WTC11 (cell line): ENCODE measurements around the gene CLIP2. TPM values are rescaled to one million over a fixed set of nuclear protein-coding genes. Genes with fewer than 3 reads are reported as not detected.

Experiments used
- ATAC-seq: fragments of 200-7000 bp; cut with Tn5 transposase; 2 replicates; pipeline ENCODE4 v1.10.0; 2021; ENCODE audit warnings: mild to moderate bottlenecking, moderate library complexity
- CTCF ChIA-PET: fragments of 300-600 bp; sonication (Branson Sonifier 250); formaldehyde crosslinking; loops from one replicate; lab custom pipeline; 2021; ENCODE audit warnings: antibody characterized with exemption; lab: Charles Lee
- POLR2A ChIA-PET: fragments of 350-600 bp; sonication (Branson Sonifier 250); formaldehyde crosslinking; loops from one replicate; lab custom pipeline; 2021; ENCODE audit warnings: antibody characterized with exemption; lab: Charles Lee
- DNase-seq: peaks from one replicate; pipeline ENCODE4 v3.0.0; 2021; ENCODE audit warnings: low spot score
- H3K27ac Mint-ChIP-seq: 2 replicates; pipeline ENCODE4 v1.8.0; 2021; ENCODE audit warnings: mixed read lengths
- H3K27me3 Mint-ChIP-seq: 2 replicates; pipeline ENCODE4 v1.8.0; 2021; ENCODE audit warnings: low read depth, mild to moderate bottlenecking, moderate library complexity, mixed read lengths
- H3K36me3 Mint-ChIP-seq: 2 replicates; pipeline ENCODE4 v1.8.0; 2021; ENCODE audit warnings: mixed read lengths
- H3K4me1 Mint-ChIP-seq: 2 replicates; pipeline ENCODE4 v1.8.0; 2022; ENCODE audit warnings: mixed read lengths
- H3K4me3 Mint-ChIP-seq: 2 replicates; pipeline ENCODE4 v1.8.0; 2021; ENCODE audit warnings: mild to moderate bottlenecking, moderate library complexity, mixed read lengths
- H3K9me3 Mint-ChIP-seq: 2 replicates; pipeline ENCODE4 v1.8.0; 2021; ENCODE audit warnings: mixed read lengths
- AFF4 ChIP-seq: sonication (generic); formaldehyde crosslinking; IDR thresholded peaks from 2 replicates; pipeline ENCODE4 v1.8.1; 2023; ENCODE audit warnings: mild to moderate bottlenecking, missing genetic modification reagents, borderline replicate concordance
- ATF1 ChIP-seq: sonication (generic); formaldehyde crosslinking; IDR thresholded peaks from 2 replicates; pipeline ENCODE4 v1.8.1; 2023; ENCODE audit warnings: mild to moderate bottlenecking, moderate library complexity, missing genetic modification reagents
- E2F1 ChIP-seq: sonication (generic); formaldehyde crosslinking; IDR thresholded peaks from 2 replicates; pipeline ENCODE4 v1.8.0; 2022; ENCODE audit warnings: mild to moderate bottlenecking, missing genetic modification reagents
- ERG ChIP-seq: fragments of 250-450 bp; sonication (Bioruptor Pico); IDR thresholded peaks from 2 replicates; pipeline ENCODE4 v1.8.0; 2021; ENCODE audit warnings: mild to moderate bottlenecking
- FOXJ3 ChIP-seq: sonication (generic); formaldehyde crosslinking; IDR thresholded peaks from 2 replicates; pipeline ENCODE4 v1.9.0; 2021; ENCODE audit warnings: missing genetic modification reagents, mild to moderate bottlenecking, borderline replicate concordance
- JUN ChIP-seq: sonication (generic); formaldehyde crosslinking; IDR thresholded peaks from 2 replicates; pipeline ENCODE4 v1.8.0; 2023; ENCODE audit warnings: mild to moderate bottlenecking, missing genetic modification reagents
- PRRX2 ChIP-seq: fragments of 250-450 bp; sonication (Bioruptor Pico); IDR thresholded peaks from 2 replicates; pipeline ENCODE4 v1.8.0; 2021; ENCODE audit warnings: mild to moderate bottlenecking
- SP1 ChIP-seq: sonication (generic); formaldehyde crosslinking; conservative IDR thresholded peaks from 2 replicates; pipeline ENCODE4 v1.8.1; 2022; ENCODE audit warnings: missing genetic modification reagents
- TP53 ChIP-seq: sonication (generic); formaldehyde crosslinking; IDR thresholded peaks from 2 replicates; pipeline ENCODE4 v1.8.1; 2023; ENCODE audit warnings: mild to moderate bottlenecking, missing genetic modification reagents
- ZBTB43 ChIP-seq: sonication (generic); formaldehyde crosslinking; IDR thresholded peaks from 2 replicates; pipeline ENCODE4 v1.8.1; 2023; ENCODE audit warnings: mild to moderate bottlenecking, missing genetic modification reagents
- ZNF121 ChIP-seq: sonication (generic); formaldehyde crosslinking; IDR thresholded peaks from 2 replicates; pipeline ENCODE4 v1.8.0; 2023; ENCODE audit warnings: missing genetic modification reagents
- ZNF232 ChIP-seq: sonication (generic); formaldehyde crosslinking; IDR thresholded peaks from 2 replicates; pipeline ENCODE4 v1.8.0; 2022; ENCODE audit warnings: mild to moderate bottlenecking, missing genetic modification reagents
- ZNF317 ChIP-seq: sonication (generic); formaldehyde crosslinking; IDR thresholded peaks from 2 replicates; pipeline ENCODE4 v1.8.1; 2023; ENCODE audit warnings: low read depth, mild to moderate bottlenecking, moderate library complexity, missing genetic modification reagents, borderline replicate concordance
- total RNA-seq: library from RNA; stranded (reverse); gene quantifications from 3 replicates; pipeline ENCODE4 v1.2.3, GENCODE V29; 2021
- TF ChIP-seq, protein P1 (sequence below): fragments of 250-450 bp; sonication (Bioruptor Pico); IDR thresholded peaks from 2 replicates; pipeline ENCODE4 v1.9.0; 2021; ENCODE audit warnings: mild to moderate bottlenecking, borderline replicate concordance

Gene CLIP2
- total RNA-seq, 1 experiment from 2014 or later: 48.1 TPM

DNA sequence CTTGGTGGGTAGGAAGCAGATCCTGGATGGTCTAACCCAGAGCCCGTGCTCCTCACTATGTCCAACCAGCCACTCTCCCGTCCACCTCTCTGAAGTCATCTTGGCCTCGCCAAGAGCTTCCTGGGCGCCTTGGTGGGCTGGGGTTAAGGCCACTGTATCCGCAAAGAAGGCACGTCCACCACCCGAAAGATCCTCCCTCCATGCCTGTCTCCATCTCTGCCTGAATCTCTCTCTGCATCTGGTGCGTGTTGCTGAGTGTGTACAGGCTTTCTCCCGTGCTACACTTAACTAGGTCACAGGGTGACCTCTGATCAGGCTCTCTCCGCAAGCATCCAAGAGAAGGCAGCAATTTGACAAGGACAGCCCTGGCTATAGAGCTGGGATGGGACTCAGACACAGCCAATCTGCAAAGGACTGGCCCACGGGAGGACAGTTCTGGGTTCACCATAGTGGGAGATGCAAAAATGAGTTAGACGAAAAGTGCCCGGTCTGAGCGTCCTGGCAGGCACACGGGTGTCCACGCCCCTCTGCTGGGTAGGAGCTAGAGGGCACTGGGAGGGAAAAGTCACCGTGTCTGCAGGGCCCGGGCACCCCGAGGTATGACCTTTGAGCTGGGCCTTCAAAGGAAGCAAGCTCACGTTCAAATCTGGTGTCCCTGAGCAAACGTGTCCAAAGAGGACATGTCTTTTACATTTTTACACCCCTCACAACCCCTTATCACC lies 25.6 kb upstream of the CLIP2 start (continued):
- TF ChIP-seq AFF4 (CRISPR knock-in tag) (no peak), ZNF232 (CRISPR knock-in tag) (no peak)
- TF ChIP-seq, protein P1, sequence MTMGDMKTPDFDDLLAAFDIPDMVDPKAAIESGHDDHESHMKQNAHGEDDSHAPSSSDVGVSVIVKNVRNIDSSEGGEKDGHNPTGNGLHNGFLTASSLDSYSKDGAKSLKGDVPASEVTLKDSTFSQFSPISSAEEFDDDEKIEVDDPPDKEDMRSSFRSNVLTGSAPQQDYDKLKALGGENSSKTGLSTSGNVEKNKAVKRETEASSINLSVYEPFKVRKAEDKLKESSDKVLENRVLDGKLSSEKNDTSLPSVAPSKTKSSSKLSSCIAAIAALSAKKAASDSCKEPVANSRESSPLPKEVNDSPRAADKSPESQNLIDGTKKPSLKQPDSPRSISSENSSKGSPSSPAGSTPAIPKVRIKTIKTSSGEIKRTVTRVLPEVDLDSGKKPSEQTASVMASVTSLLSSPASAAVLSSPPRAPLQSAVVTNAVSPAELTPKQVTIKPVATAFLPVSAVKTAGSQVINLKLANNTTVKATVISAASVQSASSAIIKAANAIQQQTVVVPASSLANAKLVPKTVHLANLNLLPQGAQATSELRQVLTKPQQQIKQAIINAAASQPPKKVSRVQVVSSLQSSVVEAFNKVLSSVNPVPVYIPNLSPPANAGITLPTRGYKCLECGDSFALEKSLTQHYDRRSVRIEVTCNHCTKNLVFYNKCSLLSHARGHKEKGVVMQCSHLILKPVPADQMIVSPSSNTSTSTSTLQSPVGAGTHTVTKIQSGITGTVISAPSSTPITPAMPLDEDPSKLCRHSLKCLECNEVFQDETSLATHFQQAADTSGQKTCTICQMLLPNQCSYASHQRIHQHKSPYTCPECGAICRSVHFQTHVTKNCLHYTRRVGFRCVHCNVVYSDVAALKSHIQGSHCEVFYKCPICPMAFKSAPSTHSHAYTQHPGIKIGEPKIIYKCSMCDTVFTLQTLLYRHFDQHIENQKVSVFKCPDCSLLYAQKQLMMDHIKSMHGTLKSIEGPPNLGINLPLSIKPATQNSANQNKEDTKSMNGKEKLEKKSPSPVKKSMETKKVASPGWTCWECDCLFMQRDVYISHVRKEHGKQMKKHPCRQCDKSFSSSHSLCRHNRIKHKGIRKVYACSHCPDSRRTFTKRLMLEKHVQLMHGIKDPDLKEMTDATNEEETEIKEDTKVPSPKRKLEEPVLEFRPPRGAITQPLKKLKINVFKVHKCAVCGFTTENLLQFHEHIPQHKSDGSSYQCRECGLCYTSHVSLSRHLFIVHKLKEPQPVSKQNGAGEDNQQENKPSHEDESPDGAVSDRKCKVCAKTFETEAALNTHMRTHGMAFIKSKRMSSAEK (CRISPR knock-in tag): no peak

- no peak for TF ChIP-seq TP53 (CRISPR knock-in tag)
- peak; percentile 74; the same call in 1 of the 2 replicates for TF ChIP-seq ZNF121 (CRISPR knock-in tag)
- no peak for TF ChIP-seq E2F1 (CRISPR knock-in tag)
- TF ChIP-seq, all 79 proteins: peak for 1
- no peaks in the 10 kb centered on the region for H3K27me3 Mint-ChIP-seq
- 0 out of 2 replicates have a peak overlapping the region, but pooled peaks have one; percentile 7 for H3K27ac Mint-ChIP-seq
Measured at GRCh38 chr7:74266191-74266963, 22.8 kb upstream of the CLIP2 start.

DNA sequence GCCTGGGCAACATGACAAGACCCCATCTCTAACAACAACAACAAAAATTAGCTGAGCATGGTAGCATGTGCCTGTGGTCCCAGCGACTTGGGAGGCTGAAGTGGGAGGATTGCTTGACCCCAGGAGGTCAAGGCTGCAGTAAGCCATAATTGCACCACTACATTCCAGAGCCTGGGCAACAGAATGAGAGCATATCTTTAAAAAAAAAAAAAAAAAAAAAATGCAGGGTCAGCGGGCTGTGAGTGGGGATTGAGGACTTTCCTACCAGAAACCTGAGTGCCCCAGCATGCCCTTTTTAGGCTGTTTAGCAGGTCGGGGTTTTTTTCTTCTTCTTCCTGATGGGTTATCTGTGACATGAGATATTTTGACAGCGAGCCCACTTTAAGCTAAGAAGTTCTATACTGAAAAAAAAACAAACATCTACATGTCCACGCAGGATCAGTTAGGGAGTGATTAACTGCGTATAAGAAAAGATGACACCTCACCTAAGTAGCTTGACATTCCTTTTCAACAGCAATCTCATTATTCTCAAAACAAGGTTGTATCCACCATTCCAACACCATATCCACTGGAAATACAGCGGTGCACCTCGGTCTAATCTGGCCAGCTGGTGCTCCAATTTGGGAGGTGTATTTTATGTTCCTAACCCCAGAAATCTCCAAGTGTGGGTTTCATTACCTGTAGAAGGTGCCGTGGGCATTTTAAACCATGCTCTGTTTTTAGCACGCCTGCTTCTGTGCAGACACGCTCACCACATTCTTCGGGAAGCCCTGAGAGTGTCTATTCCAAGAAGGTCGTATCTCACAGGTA lies 21.2 kb upstream of the CLIP2 start:
- Mint-ChIP-seq H3K4me3 (no peak overlapping the region), H3K27ac (peak overlapping the region; percentile 65; the same call in 1 of the 2 replicates)
- TF ChIP-seq E2F1 (CRISPR knock-in tag): no peak
- TF ChIP-seq FOXJ3 (CRISPR knock-in tag): no peak
- TF ChIP-seq ZNF317: no peak
- no peak for TF ChIP-seq PRRX2
- no peak for TF ChIP-seq ATF1 (CRISPR knock-in tag)
- no peak for TF ChIP-seq JUN (CRISPR knock-in tag)
- no peak for TF ChIP-seq SP1 (CRISPR knock-in tag)
- TF ChIP-seq ERG (CRISPR knock-in tag): no peak
- TF ChIP-seq ZBTB43 (CRISPR knock-in tag): no peak

More at GRCh38 chr7:74266191-74266963, 22.8 kb upstream of the CLIP2 start:
- Mint-ChIP-seq H3K36me3 (no peaks in the 10 kb centered on the region), H3K4me1 (peaks cover 12% of the 10 kb centered on the region), H3K9me3 (no peaks in the 10 kb centered on the region), H3K4me3 (no peak overlapping the region)
- ATAC-seq (no peak), DNase-seq (no peak)
- ChIA-PET CTCF (interaction anchor here (1.4 kb wide), 1 partner anchor 135 kb away, joined by 4 read pairs; no protein-coding TSS in a partner anchor), POLR2A (no interaction called here)

More for the DNA sequence above, 21.2 kb upstream of the CLIP2 start:
- POLR2A ChIA-PET: no interaction called here
- ATAC-seq (no peak), DNase-seq (no peak)
- no peaks in the 10 kb centered on the region for H3K27me3 Mint-ChIP-seq
- no peaks in the 10 kb centered on the region for H3K36me3 Mint-ChIP-seq
- H3K9me3 Mint-ChIP-seq: no peaks in the 10 kb centered on the region
- CTCF ChIA-PET: interaction anchor here (0.6 to 2.1 kb wide), 5 partner anchors 13 to 137 kb away, joined by 3 to 15 read pairs (median 4); partner anchors contain the start of gene CLIP2
- H3K4me1 Mint-ChIP-seq: peaks cover 23% of the 10 kb centered on the region
